ENCODE results near the gene CHD3.

Gene CHD3

DNA sequence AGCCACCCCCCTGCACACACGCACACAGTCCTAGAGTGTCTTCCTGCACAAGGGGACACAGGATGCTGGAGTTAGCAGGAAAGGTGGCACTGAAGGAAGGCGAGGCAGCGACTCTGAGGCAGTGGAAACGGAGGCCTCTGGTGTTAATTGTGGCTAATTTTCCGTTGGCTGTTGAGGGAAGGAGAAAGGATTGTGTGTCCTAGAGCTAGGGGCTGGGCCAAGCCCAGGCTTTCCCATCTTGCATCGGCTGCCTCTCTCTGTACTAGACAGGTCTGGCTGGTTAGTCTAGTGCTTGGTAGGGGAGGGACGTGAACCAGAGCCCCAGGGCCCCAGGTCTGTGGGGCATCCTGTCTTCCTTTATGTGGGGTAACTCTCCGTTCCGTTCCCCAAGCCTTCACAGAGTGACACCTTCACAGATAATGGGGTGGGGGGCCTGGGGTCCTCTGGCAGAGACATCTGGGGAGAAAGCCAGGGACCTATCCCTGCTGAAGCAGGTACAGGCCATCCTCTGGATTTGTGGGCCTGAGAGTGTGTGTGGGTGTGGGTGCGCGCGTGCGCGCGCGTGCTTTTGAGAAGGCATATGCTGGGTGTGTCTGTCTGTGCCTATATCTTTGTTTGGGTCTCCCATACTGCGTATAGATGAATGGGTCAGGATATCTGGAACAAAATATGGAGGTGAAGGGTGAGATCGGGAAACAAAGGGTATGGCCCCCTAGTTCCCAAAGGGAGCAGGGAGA, at the start of gene CHD3:
Gene CHD3 (plus strand): TSS at position 606 of the 737 bp plus-strand sequence. CDS start 212 bp downstream, outside the sequence.
- DNase-seq = peak; percentile 36

- no peak for DNase-seq
Observed at GRCh38 chr17:7839190-7839875, 49.3 kb upstream of the CHD3 start.

- no peak for DNase-seq
Observed at GRCh38 chr17:7839876-7840261, 48.7 kb upstream of the CHD3 start.

GRCh38 chr17:7840441-7840840, 48.1 kb upstream of the CHD3 start:
- DNase-seq = no peak

- DNase-seq = no peak
Observed at GRCh38 chr17:7840875-7841274, 47.7 kb upstream of the CHD3 start.

- DNase-seq = peak; percentile 46
Observed at GRCh38 chr17:7841396-7841914, 47.1 kb upstream of the CHD3 start.

GRCh38 chr17:7841915-7842379, 46.6 kb upstream of the CHD3 start:
- peak; percentile 81 for DNase-seq

DNA sequence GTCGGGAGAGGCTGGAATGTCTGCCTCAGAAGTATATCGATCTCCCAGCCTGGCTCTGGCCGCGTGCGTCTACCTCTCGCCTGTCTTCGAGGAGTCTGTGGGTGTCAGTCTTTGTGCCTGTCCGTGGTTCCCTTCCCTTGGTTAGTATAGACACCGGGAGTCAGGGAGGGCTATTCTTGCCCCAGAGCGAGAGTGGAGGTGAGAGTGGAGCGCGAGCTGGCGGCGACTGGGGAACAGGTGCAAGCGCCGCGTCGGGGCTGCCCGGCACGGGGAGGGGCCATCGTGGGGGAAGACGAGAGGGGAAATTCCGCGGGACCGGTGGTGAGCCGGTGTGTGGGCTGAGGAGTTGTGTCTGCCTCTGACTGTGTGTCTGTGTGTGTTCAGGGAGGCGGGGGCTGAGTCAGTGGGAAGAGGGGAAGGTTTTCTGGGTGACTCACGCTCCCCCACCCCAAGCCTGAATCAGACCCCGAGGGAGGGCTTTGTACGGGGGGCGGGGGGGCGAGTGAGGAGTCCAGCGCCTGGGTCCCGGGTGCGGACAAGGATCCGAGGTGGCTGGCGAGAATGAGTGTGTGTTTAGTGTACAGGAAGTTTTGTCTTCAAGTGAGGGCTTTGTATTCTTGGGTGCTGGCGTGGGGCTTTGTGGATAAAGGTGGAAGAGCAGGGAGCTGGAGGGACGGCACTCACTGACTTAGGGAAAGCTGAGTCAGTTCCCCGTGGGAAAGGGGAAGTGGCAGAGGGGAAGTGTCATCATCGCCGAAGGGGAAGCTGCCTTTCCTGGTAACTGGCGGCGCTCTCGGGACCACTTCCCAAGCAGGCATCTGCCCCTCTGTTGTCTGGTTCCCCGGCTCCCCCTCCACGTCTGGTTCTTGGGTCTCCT, 46.0 kb upstream of the CHD3 start:
- no peak for DNase-seq

DNA sequence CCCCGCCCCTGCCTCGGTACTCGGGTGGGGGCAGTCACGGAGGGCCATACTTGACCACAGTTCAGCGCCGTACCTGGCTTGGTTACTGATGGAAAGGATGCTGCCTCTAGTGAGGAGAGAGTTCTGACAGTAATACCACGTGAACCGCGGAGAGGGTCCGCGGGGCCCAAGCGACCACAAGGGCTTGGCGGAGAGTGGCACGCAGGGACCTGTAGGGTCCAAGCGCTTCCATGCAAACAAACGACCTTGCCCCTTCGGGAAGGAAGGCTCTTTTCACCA, 45.4 kb upstream of the CHD3 start:
- DNase-seq = no peak

DNA sequence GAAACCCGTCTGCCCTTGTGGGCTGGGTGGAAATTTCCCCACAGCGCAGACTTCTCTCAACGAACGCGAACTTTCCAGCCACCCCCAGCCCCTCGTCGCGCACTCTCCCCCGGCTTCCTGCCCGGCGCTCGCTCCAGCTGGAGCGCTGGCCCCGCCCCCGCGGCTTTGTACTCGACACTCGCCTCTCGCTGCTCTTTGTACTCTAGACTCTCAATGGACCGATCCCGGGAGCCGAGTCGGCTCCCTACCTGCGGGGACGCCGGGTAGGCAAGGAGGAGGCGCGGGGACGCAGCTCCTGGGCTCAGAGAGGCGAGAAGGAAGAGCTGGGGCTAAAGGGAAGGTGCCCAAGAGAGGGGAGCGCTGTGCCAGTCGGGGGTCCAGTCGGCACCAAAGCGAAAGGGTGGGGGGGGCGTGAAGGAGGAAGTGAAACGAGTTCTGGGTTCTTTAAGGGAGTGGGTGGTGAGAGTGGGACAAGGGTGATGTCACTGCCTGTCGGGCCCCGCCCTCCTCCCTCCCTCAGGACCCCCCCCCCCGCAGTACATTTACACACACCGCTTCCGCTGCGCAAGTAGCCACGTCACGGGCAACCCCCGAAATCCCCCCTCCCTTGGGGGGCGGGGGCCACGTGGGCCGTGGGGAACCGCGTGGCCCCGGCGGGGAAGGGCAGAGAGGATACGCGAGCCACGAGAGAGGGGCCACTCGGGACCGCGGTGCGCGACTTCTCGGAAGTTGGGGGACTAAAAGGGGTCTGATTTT, 44.9 kb upstream of the CHD3 start:
- DNase-seq = peak; percentile 15

GRCh38 chr17:7844292-7845154, 44.1 kb upstream of the CHD3 start:
- DNase-seq = peak; percentile 69

- no peak for DNase-seq
Observed at GRCh38 chr17:7845359-7846062, 43.1 kb upstream of the CHD3 start.

DNA sequence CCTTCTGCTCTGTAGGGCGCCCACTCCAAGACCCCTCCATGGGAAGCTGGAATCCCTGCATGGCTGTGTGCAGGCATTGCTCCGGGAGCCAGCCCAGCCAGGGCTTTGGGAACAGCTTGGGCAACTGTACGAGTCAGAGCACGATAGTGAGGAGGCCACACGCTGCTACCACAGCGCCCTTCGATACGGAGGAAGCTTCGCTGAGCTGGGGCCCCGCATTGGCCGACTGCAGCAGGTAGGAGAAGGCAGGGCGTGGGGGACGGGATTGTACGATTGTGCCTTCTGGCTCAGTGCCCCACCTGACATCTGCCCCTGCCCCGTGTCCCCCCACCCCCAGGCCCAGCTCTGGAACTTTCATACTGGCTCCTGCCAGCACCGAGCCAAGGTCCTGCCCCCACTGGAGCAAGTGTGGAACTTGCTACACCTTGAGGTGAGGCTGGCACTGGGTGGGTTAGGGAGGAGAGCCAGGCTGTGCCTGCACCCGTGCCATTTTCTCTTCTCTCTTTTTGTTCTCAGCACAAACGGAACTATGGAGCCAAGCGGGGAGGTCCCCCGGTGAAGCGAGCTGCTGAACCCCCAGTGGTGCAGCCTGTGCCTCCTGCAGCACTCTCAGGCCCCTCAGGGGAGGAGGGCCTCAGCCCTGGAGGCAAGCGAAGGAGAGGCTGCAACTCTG, 42.4 kb upstream of the CHD3 start:
- DNase-seq = no peak

DNA sequence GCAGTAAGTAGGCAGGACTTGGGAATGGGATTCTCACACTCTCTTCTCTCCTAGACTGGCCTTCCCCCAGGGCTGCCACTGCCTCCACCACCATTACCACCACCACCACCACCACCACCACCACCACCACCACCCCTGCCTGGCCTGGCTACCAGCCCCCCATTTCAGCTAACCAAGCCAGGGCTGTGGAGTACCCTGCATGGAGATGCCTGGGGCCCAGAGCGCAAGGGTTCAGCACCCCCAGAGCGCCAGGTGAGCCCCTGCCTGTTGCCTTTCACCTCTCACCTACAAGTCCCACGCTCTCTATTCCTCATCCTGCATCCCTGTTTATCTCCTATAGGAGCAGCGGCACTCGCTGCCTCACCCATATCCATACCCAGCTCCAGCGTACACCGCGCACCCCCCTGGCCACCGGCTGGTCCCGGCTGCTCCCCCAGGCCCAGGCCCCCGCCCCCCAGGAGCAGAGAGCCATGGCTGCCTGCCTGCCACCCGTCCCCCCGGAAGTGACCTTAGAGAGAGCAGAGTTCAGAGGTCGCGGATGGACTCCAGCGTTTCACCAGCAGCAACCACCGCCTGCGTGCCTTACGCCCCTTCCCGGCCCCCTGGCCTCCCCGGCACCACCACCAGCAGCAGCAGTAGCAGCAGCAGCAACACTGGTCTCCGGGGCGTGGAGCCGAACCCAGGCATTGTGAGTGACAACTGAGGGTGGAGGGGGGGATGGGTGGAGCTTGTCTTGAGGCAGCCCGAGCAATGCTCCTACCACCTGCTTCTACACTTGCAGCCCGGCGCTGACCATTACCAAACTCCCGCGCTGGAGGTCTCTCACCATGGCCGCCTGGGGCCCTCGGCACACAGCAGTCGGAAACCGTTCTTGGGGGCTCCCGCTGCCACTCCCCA, 41.6 kb upstream of the CHD3 start:
- DNase-seq = no peak

DNA sequence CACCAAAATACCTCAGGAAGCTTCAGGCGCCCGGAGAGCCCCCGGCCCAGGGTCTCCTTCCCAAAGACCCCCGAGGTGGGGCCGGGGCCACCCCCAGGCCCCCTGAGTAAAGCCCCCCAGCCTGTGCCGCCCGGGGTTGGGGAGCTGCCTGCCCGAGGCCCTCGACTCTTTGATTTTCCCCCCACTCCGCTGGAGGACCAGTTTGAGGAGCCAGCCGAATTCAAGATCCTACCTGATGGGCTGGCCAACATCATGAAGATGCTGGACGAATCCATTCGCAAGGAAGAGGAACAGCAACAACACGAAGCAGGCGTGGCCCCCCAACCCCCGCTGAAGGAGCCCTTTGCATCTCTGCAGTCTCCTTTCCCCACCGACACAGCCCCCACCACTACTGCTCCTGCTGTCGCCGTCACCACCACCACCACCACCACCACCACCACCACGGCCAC, 40.4 kb upstream of the CHD3 start:
- DNase-seq = no peak

DNA sequence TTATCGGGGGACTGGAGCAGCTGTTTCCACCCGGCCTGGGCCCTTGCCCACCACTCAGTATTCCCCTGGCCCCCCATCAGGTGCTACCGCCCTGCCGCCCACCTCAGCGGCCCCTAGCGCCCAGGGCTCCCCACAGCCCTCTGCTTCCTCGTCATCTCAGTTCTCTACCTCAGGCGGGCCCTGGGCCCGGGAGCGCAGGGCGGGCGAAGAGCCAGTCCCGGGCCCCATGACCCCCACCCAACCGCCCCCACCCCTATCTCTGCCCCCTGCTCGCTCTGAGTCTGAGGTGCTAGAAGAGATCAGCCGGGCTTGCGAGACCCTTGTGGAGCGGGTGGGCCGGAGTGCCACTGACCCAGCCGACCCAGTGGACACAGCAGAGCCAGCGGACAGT, 39.9 kb upstream of the CHD3 start:
- no peak for DNase-seq

- no peak for DNase-seq
Observed at GRCh38 chr17:7849130-7849750, 39.3 kb upstream of the CHD3 start.

DNA sequence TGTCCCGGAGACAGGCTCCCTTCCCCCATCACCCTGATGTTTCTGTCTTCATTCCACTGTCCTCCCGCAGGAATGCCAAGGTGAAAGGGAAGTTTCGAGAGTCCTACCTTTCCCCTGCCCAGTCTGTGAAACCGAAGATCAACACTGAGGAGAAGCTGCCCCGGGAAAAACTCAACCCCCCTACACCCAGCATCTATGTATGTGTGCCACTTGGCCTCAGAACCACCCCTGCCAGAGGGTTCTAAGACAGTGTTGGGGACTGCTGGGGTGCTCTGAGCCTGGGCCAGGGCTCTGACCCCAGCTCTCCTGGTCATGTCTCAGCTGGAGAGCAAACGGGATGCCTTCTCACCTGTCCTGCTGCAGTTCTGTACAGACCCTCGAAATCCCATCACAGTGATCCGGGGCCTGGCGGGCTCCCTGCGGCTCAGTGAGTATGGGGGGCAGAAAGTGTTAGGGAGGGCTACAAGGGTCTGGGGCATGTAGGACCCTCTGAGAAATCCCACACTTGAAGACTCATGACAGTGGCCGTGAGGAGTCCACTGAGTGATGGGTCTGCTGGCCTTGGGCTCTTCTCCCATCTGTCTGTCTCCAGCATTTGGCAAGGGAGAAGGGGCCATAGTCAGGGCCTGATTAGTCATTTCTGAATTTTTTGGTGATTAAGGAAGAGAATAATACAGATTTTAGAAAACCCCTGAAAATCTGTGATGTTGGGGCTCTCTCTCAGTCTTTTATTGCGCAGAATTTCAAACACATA, 38.7 kb upstream of the CHD3 start:
- no peak for DNase-seq

Data from NCI-H1694 (cell line).